H1 (cell line): ENCODE data around the gene BYSL. TPM values are rescaled to one million over a fixed set of nuclear protein-coding genes. Genes with fewer than 3 reads are reported as not detected.

Experiments
- CTCF ChIA-PET: fragments of 300-600 bp; sonication (Branson Sonifier 250); formaldehyde crosslinking; loops from one replicate; lab custom pipeline; 2021; ENCODE audit not compliant: partially characterized antibody; lab: Charles Lee
- POLR2A ChIA-PET: fragments of 300-600 bp; sonication (Branson Sonifier 250); formaldehyde crosslinking; loops from one replicate; lab custom pipeline; 2021; ENCODE audit warnings: inconsistent platforms; ENCODE audit not compliant: partially characterized antibody; lab: Charles Lee
- DNase-seq, 2 experiments: peaks; one replicate each; pipeline versions ENCODE4 v3.0.0 to v3.0.0-alpha.2; 2010 to 2022; ENCODE audit warnings: low spot score in 2 of 2, low read depth in 1 of 2, mixed read lengths in 1 of 2
- FAIRE-seq: peaks from 2 replicates; lab custom pipeline; 2011; peaks lifted over from hg19 to GRCh38; lab: Jason Lieb, UNC
- H2AFZ ChIP-seq: 2 replicates; pipeline ENCODE4 v1.8.1; 2012; ENCODE audit warnings: low read length, inconsistent platforms
- H2AK5ac ChIP-seq: 2 replicates; pipeline ENCODE4 v1.6.1; 2013; ENCODE audit warnings: low read depth, low read length
- H2BK120ac ChIP-seq: replicated peaks from 2 replicates; pipeline ENCODE3; 2013; ENCODE audit warnings: low read depth, low read length, inconsistent platforms
- H2BK12ac ChIP-seq: 2 replicates; pipeline ENCODE4 v1.6.1; 2013; ENCODE audit warnings: low read depth, low read length
- H2BK15ac ChIP-seq: 2 replicates; pipeline ENCODE4 v1.6.1; 2013; ENCODE audit warnings: low read length
- H2BK20ac ChIP-seq: 2 replicates; pipeline ENCODE4 v1.6.1; 2013; ENCODE audit warnings: low read length
- H2BK5ac ChIP-seq: 2 replicates; pipeline ENCODE4 v1.6.1; 2013; ENCODE audit warnings: low read depth, low read length
- H3K14ac ChIP-seq: 2 replicates; pipeline ENCODE4 v1.6.1; 2013; ENCODE audit warnings: inconsistent platforms; ENCODE audit not compliant: insufficient read length
- H3K18ac ChIP-seq: 2 replicates; pipeline ENCODE4 v1.6.1; 2013; ENCODE audit warnings: low read length; ENCODE audit errors: extremely low read depth
- H3K23ac ChIP-seq: 2 replicates; pipeline ENCODE4 v1.6.1; 2013; ENCODE audit warnings: inconsistent platforms; ENCODE audit not compliant: insufficient read length
- H3K23me2 ChIP-seq: 2 replicates; pipeline ENCODE4 v1.6.1; 2013; ENCODE audit warnings: low read depth, low read length
- H3K27ac ChIP-seq: 2 replicates; pipeline ENCODE4 v1.6.1; 2011; ENCODE audit warnings: low read depth, low read length, inconsistent platforms
- H3K27me3 ChIP-seq, 4 experiments: replicated peaks in 1 of 4; 1 replicate in 1 of 4; 2 replicates in 3 of 4; pipeline versions ENCODE4 v1.6.1 to v1.8.1; 2011 to 2013; ENCODE audit warnings: low read length in 3 of 4, mild to moderate bottlenecking in 3 of 4, inconsistent platforms in 2 of 4, mixed read lengths in 2 of 4, moderate library complexity in 1 of 4; ENCODE audit not compliant: control insufficient read depth in 3 of 4, insufficient read depth in 3 of 4; ENCODE audit errors: extremely low read depth in 1 of 4
- H3K36me3 ChIP-seq, 4 experiments: 2 replicates each; pipeline versions ENCODE4 v1.6.1 to v1.8.1; 2011 to 2013; ENCODE audit warnings: mild to moderate bottlenecking in 4 of 4, low read length in 3 of 4, moderate library complexity in 2 of 4, control low read depth in 1 of 4, inconsistent platforms in 1 of 4; ENCODE audit not compliant: insufficient read depth in 4 of 4, control insufficient read depth in 2 of 4
- H3K4ac ChIP-seq: replicated peaks from 2 replicates; pipeline ENCODE3; 2013; ENCODE audit warnings: low read length, low read depth, mixed read lengths, inconsistent platforms; ENCODE audit not compliant: insufficient read length
- H3K4me1 ChIP-seq, 4 experiments: replicated peaks in 1 of 4; 1 replicate in 1 of 4; 2 replicates in 3 of 4; pipeline versions ENCODE4 v1.6.1 to v1.8.1; 2011 to 2013; ENCODE audit warnings: low read length in 3 of 4, inconsistent platforms in 2 of 4, mixed read lengths in 1 of 4; ENCODE audit not compliant: insufficient read depth in 4 of 4, control insufficient read depth in 3 of 4
- H3K4me2 ChIP-seq, 2 experiments: 2 replicates each; pipeline versions ENCODE4 v1.6.1 to v1.8.1; 2011 to 2013; ENCODE audit warnings: low read depth in 2 of 2, low read length in 2 of 2, control low read depth in 1 of 2, inconsistent platforms in 1 of 2, mild to moderate bottlenecking in 1 of 2; ENCODE audit not compliant: insufficient read depth in 1 of 2
- H3K4me3 ChIP-seq, 4 experiments: fragments of 200-600, 300-600 bp in 1 of 4; sonication (generic), shearing (Covaris generic), sonication (Bioruptor Twin) in 1 of 4; 2 replicates each; pipeline versions ENCODE4 v1.5.1 to v1.8.1; 2011 to 2016; ENCODE audit warnings: low read length in 4 of 4, low read depth in 3 of 4, control low read depth in 2 of 4, inconsistent platforms in 2 of 4, mild to moderate bottlenecking in 2 of 4, mixed read lengths in 1 of 4, moderate library complexity in 1 of 4; ENCODE audit not compliant: insufficient read depth in 2 of 4; ENCODE audit errors: extremely low read depth in 1 of 4
- H3K56ac ChIP-seq: replicated peaks from 2 replicates; pipeline ENCODE3; 2013; ENCODE audit warnings: low read depth, mild to moderate bottlenecking, mixed read lengths, low read length, inconsistent platforms; ENCODE audit not compliant: insufficient read length
- H3K79me1 ChIP-seq: 2 replicates; pipeline ENCODE4 v1.6.1; 2013; ENCODE audit warnings: low read depth, low read length, control low read depth
- H3K79me2 ChIP-seq, 2 experiments: 2 replicates each; pipeline versions ENCODE4 v1.6.1 to v1.8.1; 2012 to 2013; ENCODE audit warnings: low read length in 2 of 2, mild to moderate bottlenecking in 2 of 2, inconsistent platforms in 1 of 2; ENCODE audit not compliant: insufficient read depth in 2 of 2, control insufficient read depth in 1 of 2
- H3K9ac ChIP-seq, 4 experiments: replicated peaks in 1 of 4; 1 replicate in 1 of 4; 2 replicates in 3 of 4; pipeline versions ENCODE4 v1.6.1 to v1.8.1; 2011 to 2013; ENCODE audit warnings: low read depth in 3 of 4, low read length in 3 of 4, control low read depth in 2 of 4, mild to moderate bottlenecking in 2 of 4, moderate library complexity in 2 of 4, inconsistent platforms in 1 of 4; ENCODE audit errors: extremely low read depth in 1 of 4
- H3K9me3 ChIP-seq, 2 experiments: 2 replicates each; pipeline versions ENCODE4 v1.6.1 to v1.8.1; 2012 to 2013; ENCODE audit warnings: mild to moderate bottlenecking in 2 of 2, moderate library complexity in 2 of 2, control low read depth in 1 of 2, inconsistent platforms in 1 of 2, low read depth in 1 of 2, low read length in 1 of 2, mixed read lengths in 1 of 2; ENCODE audit not compliant: insufficient read depth in 2 of 2
- H4K20me1 ChIP-seq, 2 experiments: replicated peaks in 1 of 2; 2 replicates each; pipeline versions ENCODE3 to v1.8.1; 2011 to 2013; ENCODE audit warnings: inconsistent platforms in 2 of 2, low read length in 2 of 2, mild to moderate bottlenecking in 1 of 2; ENCODE audit not compliant: insufficient read depth in 2 of 2, control insufficient read depth in 1 of 2
- H4K5ac ChIP-seq: 2 replicates; pipeline ENCODE4 v1.6.1; 2013; ENCODE audit warnings: low read length, low read depth, mixed read lengths, inconsistent platforms; ENCODE audit not compliant: insufficient read length
- H4K8ac ChIP-seq: 2 replicates; pipeline ENCODE4 v1.8.0; 2013; ENCODE audit warnings: mild to moderate bottlenecking, moderate library complexity, low read length, inconsistent platforms; ENCODE audit not compliant: insufficient read depth; ENCODE audit errors: extremely low read depth
- H4K91ac ChIP-seq: replicated peaks from 2 replicates; pipeline ENCODE3; 2013; ENCODE audit warnings: low read length, mixed read lengths, inconsistent platforms; ENCODE audit not compliant: insufficient read length
- ASH2L ChIP-seq: fragments of 200-600, 300-600 bp; sonication (generic); IDR thresholded peaks from one replicate; pipeline ENCODE4 v1.7.1; 2017; ENCODE audit warnings: low read length
- BCL11A ChIP-seq, 2 experiments: IDR thresholded peaks; one replicate each; pipeline ENCODE4 v1.6.1; 2011; ENCODE audit warnings: low read depth in 2 of 2, low read length in 2 of 2, mild to moderate bottlenecking in 2 of 2
- CBX8 ChIP-seq: fragments of 300-800, 300-1000 bp; sonication (generic); IDR thresholded peaks from 2 replicates; pipeline ENCODE4 v1.7.1; 2016; ENCODE audit warnings: low read depth, low read length, borderline replicate concordance
- E2F6 ChIP-seq: IDR thresholded peaks from 2 replicates; pipeline ENCODE4 v1.6.1; 2012; ENCODE audit warnings: inconsistent platforms
- EP300 ChIP-seq, 2 experiments: IDR thresholded peaks; 1 replicate in 1 of 2; 2 replicates in 1 of 2; pipeline ENCODE4 v1.6.1; 2011 to 2012; ENCODE audit warnings: low read depth in 2 of 2, low read length in 2 of 2, mild to moderate bottlenecking in 2 of 2, borderline replicate concordance in 1 of 2, inconsistent platforms in 1 of 2, moderate library complexity in 1 of 2
- HDAC2 ChIP-seq, 2 experiments: fragments of 300-600 bp in 1 of 2; sonication (generic) in 1 of 2; IDR thresholded peaks; 2 replicates each; pipeline ENCODE4 v1.6.1; 2011 to 2012; ENCODE audit warnings: low read depth in 2 of 2, low read length in 2 of 2, mild to moderate bottlenecking in 2 of 2, moderate library complexity in 2 of 2, borderline replicate concordance in 1 of 2, inconsistent platforms in 1 of 2
- NANOG ChIP-seq: IDR thresholded peaks from 2 replicates; pipeline ENCODE4 v1.6.1; 2011; ENCODE audit warnings: low read length, low read depth, mild to moderate bottlenecking, inconsistent platforms; ENCODE audit not compliant: insufficient read depth, poor library complexity, severe bottlenecking
- TAF7 ChIP-seq: optimal IDR thresholded peaks from 2 replicates; pipeline ENCODE3; 2011; ENCODE audit warnings: low read depth, mild to moderate bottlenecking, inconsistent platforms, low read length, moderate library complexity, borderline replicate concordance
- TBP ChIP-seq: IDR thresholded peaks from 2 replicates; pipeline ENCODE4 v1.6.1; 2011; ENCODE audit warnings: low read depth, low read length, improper control_type of control experiment
- WGBS, 2 experiments: shearing (Covaris generic) in 1 of 2; methylation state at CpG; one replicate each; pipeline versions ENCODE4 v1.1.6 to v1.1.7; 2013 to 2015; ENCODE audit warnings: low lambda C conversion rate in 2 of 2, mixed read lengths in 2 of 2, inconsistent platforms in 1 of 2, low coverage in 1 of 2, missing lambda C conversion rate in 1 of 2; ENCODE audit not compliant: insufficient replicate concordance in 2 of 2, insufficient coverage in 1 of 2, insufficient read length in 1 of 2; ENCODE audit errors: extremely low coverage in 1 of 2, missing lambda C conversion rate in 1 of 2; 5-methylcytosine and 5-hydroxymethylcytosine counted together
- polyA plus RNA-seq, 7 experiments: library from polyadenylated mRNA; depleted of rRNA in 3 of 7; stranded (reverse) in 5 of 7; unstranded in 2 of 7; fragments of >200 nt in 5 of 7; fragments of 200-250 nt in 2 of 7; gene quantifications; 1 replicate in 5 of 7; 2 replicates in 1 of 7; 4 replicates in 1 of 7; pipeline versions ENCODE4 v1.2.1 to v1.2.3, GENCODE V29; 2011 to 2013; ENCODE audit warnings: missing spikeins in 2 of 7, mixed read lengths in 2 of 7
- total RNA-seq: library from RNA; stranded (reverse); fragmentation: NEBNext Ultra II Directional; extraction: Animal tissue kit (Norgen Biotek cat#: 25700); gene quantifications from 2 replicates; pipeline ENCODE4 v1.2.1, GENCODE V29; 2021

BYSL gene
- total and polyA plus RNA-seq, 2 of the 8 experiments (the other 6 are each of a cell fraction or from before 2014, with no cell fraction given): 37.3 to 49.2 TPM

DNA sequence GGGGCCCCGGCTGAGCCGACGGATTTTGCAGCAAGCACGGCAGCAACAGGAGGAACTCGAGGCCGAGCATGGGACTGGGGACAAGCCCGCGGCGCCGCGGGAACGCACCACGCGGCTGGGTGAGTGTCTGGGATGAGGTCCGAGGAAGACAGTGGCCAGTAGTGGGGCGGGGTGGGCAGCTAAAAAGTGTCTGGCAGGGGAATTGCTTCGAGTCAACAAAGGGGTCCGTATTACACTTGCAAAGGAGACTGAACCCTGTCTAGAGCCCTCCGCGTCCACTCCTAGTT is 356 bp downstream of the BYSL start:
- peaks cover 11% of the 10 kb centered on the region in 2 experiments for H4K20me1 ChIP-seq
- H3K4me1 ChIP-seq: peaks cover 1 to 11% (median 4%) of the 10 kb centered on the region in 4 experiments; a peak in 3 of 7 replicates
- WGBS, 2 experiments: 0% methylated on average over 14 of the region's 20 CpGs; no CpG with 5 or more reads in 1 of the 2 experiments
- H3K4ac ChIP-seq: no peak overlapping the region
- peak overlapping the region; percentile 94 to 96 for H3K4me2 ChIP-seq
- peak overlapping the region; percentile 99; the same call in 1 of the 2 replicates for H4K8ac ChIP-seq
- ChIA-PET POLR2A (interaction anchor here (0.7 to 12.2 kb wide), 27 partner anchors 9 to 725 kb away, joined by 3 to 235 read pairs (median 5); partner anchors contain the start of genes CCND3, MRPS10, TAF8 and TOMM6), CTCF (interaction anchor here (0.8 to 11.4 kb wide), 24 partner anchors 8 to 179 kb away, joined by 3 to 166 read pairs (median 5); partner anchors contain the start of genes CCND3 and TOMM6)
- H2BK15ac ChIP-seq: no peak overlapping the region
- H2AK5ac ChIP-seq: peak overlapping the region; percentile 18
- H3K14ac ChIP-seq: no peak overlapping the region
- TF ChIP-seq BCL11A (IDR thresholded peaks at IDR 0.05; ENCODE audit: low read depth in 2 of 2, low read length in 2 of 2) (no peak), E2F6 (peak; percentile 4; the same call in 1 of the 2 replicates), HDAC2 (IDR thresholded peaks at IDR 0.05; ENCODE audit: borderline replicate concordance in 1 of 2, low read depth in 2 of 2, low read length in 2 of 2) (peak in 1 of 2 experiments; percentile 3; a peak in 1 of 4 replicates), TBP (no peak), CBX8 (no peak), NANOG (no peak), TAF7 (no peak), ASH2L (peak; percentile 35), EP300 (IDR thresholded peaks at IDR 0.05; ENCODE audit: borderline replicate concordance in 1 of 2, low read depth in 2 of 2, low read length in 2 of 2) (no peak)
- H2BK20ac ChIP-seq: no peak overlapping the region
- H2AFZ ChIP-seq: no peak overlapping the region
- peak overlapping the region; percentile 68 for H4K5ac ChIP-seq
- H3K36me3 ChIP-seq: peaks cover 4 to 21% (median 13%) of the 10 kb centered on the region in 4 experiments; a peak in 7 of 8 replicates
- H2BK12ac ChIP-seq: peak overlapping the region; percentile 41; the same call in 1 of the 2 replicates
- peak overlapping the region; percentile 98 for H3K27ac ChIP-seq
- H4K91ac ChIP-seq: no peak overlapping the region
- H2BK120ac ChIP-seq: no peak overlapping the region
- DNase-seq (no peak), FAIRE-seq (no peak)
- H3K79me2 ChIP-seq: peaks cover 36 to 59% of the 10 kb centered on the region in 2 experiments
- peaks cover 8% of the 10 kb centered on the region; the same call in 1 of the 2 replicates for H3K23me2 ChIP-seq
- H3K56ac ChIP-seq: no peak overlapping the region
- H3K79me1 ChIP-seq: peaks cover 14% of the 10 kb centered on the region
- peak overlapping the region; percentile 88 to 95 (median 94) for H3K9ac ChIP-seq
- H3K9me3 ChIP-seq: no peaks in the 10 kb centered on the region
- peak overlapping the region; percentile 82 for H2BK5ac ChIP-seq
- no peak overlapping the region for H3K23ac ChIP-seq
- H3K27me3 ChIP-seq: no peaks in the 10 kb centered on the region
- peak overlapping the region; percentile 79 to 98 (median 87) for H3K4me3 ChIP-seq
- H3K18ac ChIP-seq: peak overlapping the region; percentile 60; the same call in 1 of the 2 replicates
